Measurements from ENCODE around the gene TRAPPC2L.
"Not testable (repeated sequence)": the region's sequence is repeated elsewhere in the genome, so short reads cannot be mapped to it uniquely, and the experiment has no call there.

The TRAPPC2L gene

DNA sequence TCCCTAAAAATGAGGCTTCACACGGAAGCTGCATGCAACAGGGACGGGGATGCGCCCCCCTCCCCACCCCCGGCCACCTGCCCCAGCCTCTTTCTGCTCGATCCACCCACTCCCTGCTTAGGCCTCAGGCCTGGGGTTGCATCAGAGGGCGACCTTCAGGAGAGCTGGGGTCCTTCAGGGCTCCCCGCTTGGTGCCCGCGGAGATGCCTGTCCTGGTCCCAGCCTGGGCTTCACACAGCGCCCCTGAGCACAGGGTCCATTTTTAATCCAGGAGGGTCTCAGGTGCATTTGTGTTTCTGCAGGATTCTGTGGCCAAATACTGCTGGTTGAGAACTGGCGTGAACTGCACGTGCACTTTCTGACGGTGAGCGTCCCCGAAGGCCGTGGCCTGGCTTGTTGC, 37.8 kb upstream of the TRAPPC2L start:
- no peak for FAIRE-seq

DNA sequence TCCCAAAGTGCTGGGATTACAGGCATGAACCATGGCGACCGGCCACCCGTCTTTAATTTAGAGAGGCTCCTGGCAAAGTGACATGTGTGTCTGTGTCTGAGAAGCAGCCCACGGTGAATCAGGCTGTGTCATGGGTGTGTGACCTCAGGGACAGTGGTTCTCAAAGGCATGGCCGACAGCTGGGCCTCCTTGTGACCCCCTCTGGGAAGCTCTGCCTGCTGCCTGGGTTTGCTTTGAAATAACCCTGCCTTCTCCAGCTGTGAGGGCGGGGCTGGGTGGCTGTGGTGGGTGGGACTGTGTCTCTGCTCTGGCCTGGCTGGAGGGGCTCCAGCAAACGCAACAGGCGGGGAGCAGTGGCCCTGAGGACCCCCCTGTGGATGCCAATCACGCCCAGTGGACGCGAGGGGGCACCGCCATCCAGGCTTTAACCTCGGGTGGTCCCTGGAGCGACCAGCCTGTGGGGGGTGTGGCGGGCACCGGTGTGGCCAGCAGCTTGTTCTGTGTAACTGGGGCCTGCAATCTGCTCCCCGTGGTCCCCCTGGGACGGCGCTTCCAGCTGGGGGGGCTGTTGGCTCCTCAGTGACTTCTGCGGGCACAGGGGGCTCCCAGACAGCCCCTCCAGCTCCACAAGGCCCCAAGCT, 36.4 kb upstream of the TRAPPC2L start:
- FAIRE-seq, result no peak

DNA sequence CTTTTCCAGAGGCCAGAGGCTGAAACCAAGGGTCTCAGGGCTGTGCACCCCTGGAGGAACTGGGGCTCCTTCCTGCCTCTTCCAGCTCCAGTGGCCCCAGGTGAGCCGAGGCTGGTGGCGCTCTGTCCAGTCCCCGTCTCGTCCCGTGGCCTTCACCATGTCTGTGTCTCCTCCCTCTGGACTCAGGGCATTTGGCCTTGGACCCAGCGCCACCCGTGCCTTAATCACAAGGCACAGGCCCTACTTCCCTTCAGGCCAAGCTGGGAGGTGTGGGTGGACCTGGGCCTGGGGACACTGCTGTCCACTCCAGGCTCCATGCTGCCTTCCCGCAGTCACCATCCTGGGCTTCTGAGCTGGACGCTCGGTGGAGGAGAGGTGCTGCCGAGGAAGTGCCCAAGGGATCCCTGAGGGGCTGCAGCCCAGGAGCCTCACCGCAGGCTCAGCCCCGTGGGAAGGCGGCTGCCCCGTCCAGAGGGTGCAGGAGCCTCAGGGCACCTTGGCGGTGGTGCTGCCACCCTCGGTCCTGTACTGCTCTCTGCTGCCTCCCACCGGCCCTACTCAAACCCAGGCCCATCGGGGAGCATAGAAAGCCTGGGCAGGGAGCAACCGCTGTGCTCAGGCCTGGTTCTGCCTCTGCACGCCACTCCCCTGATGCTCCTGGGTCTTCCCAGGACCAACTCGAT, 35.6 kb upstream of the TRAPPC2L start:
- no peak for FAIRE-seq

DNA sequence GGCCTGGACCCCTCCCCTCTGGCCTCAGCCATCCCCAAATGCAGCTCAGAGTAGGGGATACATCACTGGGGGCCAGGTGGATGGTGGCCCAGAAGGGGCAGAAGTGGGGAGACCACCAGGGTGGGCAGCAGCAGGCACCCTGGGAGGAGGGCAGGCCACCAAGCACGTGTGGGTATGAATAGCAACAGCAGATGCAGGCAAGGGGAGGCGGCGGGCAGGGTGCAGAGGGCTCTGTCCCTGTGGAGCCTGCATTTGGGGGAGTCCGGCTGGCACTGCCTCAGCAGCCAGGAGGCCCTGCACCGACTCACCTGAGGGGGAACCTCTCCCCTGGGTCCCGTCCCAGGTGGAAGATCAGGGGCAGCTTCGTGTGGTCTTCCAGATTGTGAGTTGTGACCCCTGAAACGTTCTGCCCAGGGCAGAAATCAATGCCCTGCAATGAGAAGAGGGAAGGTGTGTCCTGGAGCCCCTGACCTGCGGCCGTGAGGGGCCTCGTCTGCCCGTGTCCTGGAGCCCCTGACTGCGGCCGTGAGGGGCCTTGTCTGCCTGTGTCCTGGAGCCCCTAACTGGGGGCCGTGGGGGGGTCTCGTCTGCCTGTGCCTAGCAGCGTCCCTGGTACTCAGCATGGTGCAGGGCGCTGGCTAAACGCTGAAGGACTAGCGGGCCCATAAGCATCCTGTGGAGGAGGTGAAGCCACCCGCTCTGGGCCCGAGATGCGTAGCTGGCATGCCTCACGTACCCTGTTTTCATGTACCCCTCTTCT, 34.5 kb upstream of the TRAPPC2L start:
- no peak for FAIRE-seq

DNA sequence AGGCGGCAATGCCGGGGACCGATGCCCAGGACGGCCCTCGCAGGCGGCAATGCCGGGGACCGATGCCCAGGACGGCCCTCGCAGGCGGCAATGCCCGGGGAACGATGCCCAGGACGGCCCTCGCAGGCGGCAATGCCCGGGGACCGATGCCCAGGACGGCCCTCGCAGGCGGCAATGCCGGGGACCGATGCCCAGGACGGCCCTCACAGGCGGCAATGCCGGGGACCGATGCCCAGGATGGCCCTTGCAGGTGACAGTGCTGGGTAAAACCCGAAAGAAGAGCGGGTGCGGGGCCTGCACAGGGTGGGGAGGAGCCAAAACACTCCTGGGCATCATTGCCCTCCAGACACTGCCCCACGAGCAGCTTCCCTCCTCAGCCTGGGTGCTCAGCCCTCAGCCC, 33.3 kb upstream of the TRAPPC2L start:
- not testable (repeated sequence) for FAIRE-seq

DNA sequence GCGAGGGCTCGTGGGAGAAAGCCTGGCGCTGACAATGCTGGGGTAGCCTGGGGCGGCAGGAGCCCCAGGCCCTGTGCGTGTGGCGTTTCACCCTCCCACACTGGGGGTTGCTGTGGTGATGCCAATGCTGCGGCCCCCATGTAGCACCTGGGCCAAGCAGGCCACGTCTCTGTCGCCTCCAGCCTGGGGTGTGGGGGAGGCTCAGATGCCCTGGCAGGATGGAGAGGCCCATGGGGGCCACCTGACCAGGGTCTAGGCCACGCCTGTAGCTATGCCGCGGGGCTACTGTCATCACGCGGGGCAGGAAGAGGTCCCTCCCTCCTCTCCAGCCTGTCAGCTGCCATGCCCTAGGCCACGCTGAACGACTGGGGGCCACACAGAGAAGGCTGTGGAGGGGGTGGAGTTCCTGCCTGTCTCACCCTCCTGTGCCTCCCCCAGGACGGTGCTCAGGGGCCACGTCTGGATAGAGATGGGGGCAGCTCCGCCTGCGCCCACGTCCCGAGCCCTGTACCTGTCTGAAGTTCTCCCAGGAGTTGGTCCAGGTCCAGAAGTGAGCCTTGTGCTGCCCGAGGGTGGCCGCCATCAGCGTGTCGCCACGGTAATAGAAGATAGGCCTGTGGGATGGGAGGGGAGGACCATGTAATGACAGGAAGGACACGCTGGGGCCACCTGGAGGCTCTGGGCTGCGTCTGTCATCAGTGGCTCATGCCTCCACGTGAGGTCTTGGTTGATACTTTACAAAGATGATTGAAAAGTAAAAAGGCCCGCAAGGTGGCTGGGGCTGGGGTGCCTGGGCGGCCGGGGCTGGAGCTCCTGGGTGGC, 32.5 kb upstream of the TRAPPC2L start:
- no peak for FAIRE-seq

DNA sequence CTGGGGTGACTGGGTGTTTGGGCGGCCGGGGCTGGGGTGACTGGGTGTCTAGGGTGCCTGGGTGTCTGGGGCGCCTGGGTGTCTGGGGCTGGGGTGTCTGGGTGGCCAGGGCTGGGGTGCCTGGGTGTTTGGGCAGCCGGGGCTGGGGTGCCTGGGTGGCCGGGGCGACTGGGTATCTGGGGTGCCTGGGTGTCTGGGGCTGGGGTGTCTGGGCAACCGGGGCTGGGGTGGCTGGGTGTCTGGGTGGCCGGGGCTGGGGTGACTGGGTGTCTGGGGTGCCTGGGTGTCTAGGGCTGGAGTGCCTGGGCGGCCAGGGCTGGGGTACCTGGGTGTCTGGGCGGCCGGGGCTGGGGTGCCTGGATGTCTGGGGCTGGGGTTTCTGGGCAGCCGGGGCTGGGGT, 31.8 kb upstream of the TRAPPC2L start:
- no peak for FAIRE-seq

DNA sequence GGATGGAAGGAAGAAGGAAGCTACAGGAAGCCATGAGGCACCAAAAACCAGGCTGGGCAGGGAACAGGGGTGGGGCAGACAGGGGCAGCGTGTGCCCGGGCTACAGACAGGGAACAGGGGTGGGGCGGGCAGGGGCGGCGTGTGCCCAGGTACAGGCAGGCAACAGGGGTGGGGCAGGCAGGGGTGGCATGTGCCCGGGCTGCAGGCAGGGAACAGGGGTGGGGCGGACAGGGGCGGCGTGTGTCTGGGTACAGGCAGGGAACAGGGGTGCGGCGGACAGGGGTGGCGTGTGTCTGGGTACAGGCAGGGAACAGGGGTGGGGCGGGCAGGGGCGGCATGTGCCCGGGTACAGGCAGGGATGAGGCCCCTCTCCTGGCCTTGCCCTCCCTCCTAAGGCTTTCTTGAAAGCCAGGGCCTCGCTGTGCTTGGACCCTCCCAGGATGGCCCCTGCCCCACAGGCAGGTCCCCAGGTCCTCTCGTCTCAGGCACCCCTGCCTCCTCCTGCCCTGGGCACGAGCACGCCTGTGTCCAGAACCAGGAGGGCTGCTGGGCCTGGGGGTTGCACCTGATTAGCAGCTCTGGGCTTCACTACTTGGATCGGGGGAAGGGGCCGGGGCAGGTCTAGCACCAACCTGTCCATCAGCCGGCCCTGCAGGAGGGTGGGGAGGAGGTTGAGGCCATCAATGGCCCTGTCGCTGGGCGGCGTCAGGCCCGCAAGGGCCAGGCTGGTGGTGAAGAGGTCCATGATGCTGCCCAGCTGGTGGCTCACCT, 30.7 kb upstream of the TRAPPC2L start:
- FAIRE-seq, result no peak

DNA sequence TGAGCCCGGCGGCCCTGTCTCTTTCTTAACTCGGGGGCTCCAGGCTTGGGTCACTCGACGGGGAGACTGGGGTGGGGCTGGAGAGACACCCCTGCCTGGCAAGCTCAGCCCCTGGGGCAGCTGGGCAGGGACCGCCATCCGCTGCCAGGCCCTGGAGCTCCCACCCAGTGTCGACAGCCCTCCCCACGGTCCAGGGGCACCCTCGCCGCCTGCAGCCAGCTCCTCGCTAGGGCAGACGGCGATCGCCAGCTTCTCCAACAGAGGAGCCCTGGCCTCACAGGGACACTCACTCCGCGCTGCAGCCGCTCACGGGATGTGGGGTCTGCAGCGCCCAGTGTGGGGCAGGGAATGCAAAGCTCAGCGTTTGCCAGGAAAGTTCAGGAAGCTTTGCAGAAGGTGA, 29.2 kb upstream of the TRAPPC2L start:
- FAIRE-seq, result no peak

DNA sequence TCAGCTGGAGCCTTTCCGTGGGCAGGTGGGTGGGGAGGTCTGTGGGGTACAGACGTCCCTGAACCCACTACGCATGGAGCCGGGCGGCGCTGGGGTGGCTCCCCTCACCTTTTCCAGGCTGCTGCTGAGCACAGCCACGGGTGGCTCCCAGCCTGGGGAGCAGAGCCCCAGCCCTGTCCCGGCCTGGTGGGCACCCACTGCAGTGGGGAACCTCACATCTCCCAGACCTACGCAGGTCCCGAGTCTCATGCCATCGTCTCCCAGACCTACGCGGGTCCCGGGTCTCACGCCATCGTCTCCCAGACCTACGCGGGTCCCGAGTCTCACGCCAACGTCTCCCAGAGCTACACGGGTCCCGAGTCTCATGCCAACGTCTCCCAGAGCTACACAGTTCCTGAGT, 28.2 kb upstream of the TRAPPC2L start:
- no peak for FAIRE-seq

DNA sequence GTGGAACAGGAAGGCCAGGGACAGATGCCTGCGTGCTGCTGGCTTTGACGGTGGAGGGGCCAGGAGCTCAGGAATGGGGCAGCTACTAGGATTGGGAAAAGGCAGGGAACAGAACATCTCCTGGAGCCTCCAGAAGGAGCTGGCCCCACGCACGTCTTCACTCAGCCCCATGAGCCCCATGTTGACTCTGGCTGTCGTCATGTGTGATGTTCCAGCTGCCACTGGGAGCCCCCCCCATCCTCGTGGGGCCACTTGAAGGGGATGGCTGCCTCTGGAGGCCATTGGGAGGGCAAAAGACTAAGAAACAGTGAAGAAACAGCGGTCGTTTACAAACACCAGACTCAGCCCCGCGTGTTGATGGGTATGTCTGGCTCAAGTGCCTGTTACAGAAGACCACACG, 26.7 kb upstream of the TRAPPC2L start:
- no peak for FAIRE-seq

DNA sequence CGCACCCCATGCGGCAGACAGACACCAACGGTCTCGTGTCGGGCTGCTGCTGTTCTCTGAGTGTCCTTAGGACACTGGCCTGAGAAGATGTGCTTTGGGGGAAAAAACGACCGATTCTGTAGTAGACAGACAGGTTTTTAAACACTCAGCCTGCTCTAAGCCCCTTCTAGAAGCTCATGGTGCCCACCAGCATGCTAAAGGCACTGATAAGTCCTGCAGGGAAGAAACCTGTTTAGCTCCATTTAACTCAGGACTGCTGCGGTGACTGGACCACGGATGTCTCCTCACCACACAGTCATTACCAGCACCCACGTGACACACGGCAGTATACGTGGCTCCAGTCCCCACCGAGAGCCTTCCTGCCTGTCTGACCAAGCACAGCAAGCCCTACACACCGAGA, 26.1 kb upstream of the TRAPPC2L start:
- no peak for FAIRE-seq

DNA sequence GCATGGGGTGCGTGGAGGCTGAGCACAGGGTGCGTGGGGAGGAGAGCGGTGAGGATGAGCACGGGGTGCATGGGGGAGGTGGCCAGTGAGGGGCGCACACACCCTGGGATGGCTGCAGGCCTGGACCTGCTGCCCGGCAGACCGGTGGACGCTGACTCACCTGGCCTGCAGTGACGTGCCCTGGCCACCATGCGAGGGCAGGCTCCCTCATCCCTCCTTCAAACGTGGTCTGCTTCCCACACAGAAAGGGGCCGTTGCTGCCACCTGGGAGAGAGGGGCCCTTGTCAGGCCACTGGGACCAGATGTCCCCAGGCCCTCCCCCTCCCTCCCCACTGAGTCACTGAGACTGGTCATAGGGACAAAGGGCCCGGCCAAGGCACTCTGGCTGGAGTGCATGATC, 25.1 kb upstream of the TRAPPC2L start:
- no peak for FAIRE-seq

DNA sequence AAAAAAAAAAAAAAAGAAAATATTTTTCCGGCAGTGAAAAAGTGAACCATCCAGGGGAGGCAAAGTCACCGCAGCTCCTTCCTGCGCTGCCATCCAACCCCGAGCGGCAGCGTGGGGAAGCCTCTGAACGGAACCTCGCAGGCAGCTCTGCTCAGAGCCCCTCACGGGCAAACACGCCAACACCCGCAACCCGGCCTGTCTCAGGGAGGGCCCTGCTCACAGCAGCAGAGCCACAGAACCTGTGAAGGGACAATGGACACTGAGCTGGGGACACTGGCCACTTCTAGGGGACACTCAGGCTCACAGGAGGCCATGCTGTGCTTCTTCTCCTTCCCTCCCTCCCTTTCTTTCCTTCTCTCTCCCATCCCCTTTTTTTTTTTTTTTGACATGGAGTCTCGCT, 23.8 kb upstream of the TRAPPC2L start:
- FAIRE-seq, result no peak

DNA sequence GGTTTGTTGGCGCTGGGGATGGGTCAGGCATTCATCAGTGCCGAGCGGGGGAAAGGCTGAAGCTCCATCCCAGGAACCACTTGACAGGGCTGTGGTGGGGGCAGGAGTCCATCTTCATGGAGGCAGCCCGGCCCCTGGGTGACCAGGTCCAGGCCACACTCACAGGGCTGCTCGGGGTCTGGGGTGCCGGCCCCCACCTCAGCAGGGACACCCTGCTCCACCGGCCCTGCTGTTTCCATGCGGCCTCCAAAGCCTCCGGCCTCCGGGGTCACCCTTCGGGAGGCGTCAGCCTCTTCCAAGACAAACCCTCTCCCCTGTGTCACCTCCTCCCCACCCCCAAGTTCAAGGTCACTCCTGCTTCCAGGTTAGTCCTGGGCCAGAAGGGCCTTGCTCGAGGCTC, 22.3 kb upstream of the TRAPPC2L start:
- FAIRE-seq, result no peak

DNA sequence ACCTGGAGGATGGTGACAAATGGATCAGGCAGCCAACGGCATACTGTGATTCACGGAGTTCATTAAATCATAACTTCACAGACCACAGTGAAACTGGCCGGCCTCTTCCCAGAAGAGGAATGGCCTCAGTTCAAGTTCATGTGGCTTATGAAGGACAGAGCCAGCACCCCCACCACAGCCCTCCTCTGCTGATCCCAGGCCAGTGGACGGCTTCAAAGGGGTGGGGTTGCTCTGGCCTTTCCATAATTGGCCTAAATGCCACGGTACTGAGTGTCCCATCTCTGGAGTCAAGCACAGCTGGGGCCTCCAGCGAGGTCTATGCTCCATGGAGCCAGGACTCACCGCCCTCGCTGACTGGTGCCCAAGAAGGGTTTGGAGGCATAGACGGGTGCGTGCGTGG, 21.5 kb upstream of the TRAPPC2L start:
- FAIRE-seq, result no peak

DNA sequence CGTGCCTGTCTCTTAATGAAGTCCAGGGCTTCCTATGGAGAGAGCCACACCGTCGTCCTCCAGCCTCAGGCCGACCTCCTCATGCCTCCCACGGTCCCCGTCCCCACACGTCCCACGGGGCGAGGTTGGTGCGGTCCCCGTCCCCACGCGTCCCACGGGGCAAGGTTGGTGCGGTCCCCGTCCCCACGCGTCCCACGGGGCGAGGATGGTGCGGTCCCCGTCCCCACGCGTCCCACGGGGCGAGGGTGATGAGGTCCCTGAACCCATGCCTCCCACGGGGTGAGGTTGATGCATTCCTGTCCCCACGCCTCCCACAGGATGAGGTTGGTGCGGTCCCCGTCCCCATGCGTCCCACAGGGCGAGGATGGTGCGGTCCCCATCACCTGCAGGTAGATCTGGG, 21.1 kb upstream of the TRAPPC2L start:
- FAIRE-seq, result no peak

DNA sequence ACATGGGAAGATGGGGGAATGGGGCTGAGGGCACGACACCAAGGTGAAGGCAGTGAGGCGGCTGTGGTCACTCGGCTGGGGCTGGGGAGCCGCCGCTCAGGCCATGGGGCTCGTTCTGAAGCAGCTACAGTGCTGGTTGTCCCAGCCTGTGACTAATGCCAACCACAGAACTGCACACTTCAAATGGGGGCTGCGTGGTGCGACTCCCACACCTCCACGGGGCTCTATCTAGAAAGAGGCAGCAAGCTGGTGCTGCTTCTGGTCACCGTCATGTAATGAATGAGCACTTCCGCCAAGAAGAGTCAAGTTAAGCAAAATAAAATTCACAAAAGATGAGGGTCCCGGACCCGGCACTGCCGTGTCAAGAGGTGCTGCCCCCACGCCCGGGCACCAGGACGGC, 20.1 kb upstream of the TRAPPC2L start:
- FAIRE-seq, result no peak

DNA sequence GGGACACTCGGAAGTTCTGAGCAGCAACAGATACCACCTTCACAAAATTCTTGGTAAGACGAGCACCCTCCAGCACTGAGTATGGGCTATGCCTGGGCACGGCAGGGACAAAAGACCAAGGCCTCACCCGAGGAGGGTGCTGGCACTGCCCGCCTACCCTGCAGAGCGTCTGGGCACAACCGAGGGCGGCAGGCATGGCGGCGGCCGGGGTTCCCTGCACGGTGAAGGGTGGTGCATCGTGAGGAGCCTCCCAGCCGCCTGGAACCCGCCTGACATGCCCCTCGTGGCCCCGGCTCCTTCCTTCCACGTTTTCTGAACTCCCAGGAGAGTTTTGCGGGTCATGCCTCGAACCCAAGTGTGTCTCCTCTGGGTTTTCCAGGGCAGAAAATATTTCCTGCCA, 19.1 kb upstream of the TRAPPC2L start:
- FAIRE-seq, result no peak

DNA sequence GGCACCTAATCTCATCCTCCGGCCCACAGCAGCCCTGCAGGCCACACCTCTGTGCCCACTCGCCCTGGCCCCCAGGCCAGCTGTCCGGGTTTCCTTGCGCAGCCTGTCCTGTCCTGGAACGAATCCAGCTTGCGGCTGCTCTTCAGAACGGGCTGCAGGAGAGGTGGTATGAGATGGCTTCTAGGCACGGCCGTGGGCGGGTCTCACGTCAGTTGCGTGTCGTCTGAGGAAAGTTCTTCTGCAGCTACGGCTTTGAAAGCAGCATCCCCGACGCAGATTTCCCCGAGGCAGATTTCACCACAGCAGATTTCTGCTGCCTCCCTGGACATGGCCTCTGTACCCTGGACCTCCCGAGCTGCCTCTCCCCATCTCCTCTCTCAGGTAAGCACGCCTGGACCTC, 18.4 kb upstream of the TRAPPC2L start:
- FAIRE-seq, result no peak

DNA sequence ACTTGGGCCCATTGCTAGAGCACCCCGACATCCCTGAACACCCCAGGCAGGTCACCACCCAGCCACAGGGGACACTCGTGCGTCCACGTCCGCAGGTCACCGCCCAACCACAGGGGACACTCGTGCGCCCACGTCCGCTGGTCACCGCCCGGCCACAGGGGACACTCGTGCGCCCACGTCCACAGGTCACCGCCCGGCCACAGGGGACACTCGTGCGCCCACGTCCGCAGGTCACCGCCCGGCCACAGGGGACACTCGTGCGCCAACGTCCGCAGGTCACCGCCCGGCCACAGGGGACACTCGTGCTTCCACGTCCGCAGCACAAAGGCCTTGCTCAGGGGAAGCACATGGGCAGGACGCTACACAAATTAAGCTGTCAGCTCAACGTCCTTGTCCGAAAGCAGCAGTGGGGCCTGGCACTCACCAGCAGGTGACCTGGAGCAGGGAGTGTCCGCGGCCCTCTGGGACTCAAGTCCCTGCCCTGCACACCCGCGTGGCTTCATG, 17.8 kb upstream of the TRAPPC2L start:
- FAIRE-seq, result no peak

All from islet of Langerhans (tissue), 1 donor.